Articular chondrocyte of knee joint (primary cell): ENCODE data around the gene SYCE3. TPM values are rescaled to one million over a fixed set of nuclear protein-coding genes. Genes with fewer than 3 reads are reported as not detected.

Experiments
- total RNA-seq: library from RNA; depleted of rRNA; stranded (reverse); fragments of >200 nt; gene quantifications from 2 replicates; pipeline ENCODE4 v1.2.3, GENCODE V29; 2012

Gene SYCE3, protein sequence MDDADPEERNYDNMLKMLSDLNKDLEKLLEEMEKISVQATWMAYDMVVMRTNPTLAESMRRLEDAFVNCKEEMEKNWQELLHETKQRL
- total RNA-seq: not detected in 2 replicates

DNA sequence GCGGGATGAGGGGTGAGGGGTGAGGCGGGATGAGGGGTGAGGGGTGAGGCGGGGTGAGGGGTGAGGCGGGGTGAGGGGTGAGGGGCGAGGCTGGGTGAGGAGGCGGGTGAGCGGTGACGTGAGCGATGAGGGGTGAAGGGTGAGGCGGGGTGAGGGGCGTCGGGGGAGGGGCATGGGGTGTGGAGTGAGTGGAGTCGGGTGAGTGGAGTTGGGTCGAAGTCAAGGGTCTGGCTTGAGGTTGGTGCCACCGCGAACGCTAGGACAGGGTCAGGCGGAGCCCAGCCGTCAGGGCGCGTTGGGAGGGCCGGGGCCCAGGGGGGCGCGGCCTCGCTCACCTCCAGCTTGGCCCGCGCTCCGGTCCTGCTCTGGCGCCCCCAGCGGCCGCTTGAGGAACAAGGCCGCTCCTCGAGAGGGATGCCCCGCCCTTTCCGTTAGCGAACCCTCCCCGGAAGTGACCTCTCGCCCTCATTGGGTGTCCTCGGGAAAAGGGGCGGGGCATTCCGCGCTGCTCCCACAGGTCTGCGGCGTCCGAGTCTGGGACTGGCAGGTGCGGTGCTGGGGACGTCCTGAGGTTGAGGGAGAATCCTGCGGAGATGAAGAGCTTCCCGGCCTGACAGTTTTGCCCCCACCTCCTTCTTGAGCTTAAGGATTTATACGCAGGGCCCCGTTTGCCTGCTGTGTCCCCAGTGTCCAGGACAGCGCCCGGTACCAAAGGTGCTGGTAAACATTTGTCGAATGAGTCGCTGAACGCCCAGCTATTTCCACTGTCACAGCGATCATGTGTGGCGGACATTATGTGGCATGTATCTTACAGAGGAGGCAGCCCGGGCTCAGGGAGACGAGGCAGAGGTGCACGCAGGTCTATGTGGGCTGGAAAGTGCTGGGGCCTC lies at the start of gene SYCE3:
TSS of gene SYCE3 (minus strand) at position 397 of the 890 bp plus-strand sequence. CDS start 6,514 bp downstream, outside the sequence.

DNA sequence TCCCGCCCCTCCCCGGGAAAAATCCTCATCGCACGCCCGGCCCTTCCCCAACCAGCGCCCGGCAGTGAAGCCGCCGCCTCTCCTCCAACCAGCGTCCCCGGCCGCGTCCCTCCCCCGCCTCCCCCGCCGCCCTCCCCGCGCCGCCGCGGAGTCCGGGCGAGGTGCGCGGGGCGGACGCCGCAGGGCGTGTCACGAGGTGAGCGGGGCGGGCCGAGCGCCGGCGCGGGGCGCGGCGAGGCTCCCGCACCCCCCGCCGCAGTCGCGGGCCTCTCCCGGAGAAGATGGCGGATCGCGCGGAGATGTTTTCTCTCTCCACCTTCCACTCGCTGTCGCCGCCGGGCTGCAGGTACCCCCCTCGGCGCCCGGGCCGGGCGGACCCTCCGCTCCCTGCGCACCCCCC lies 37.8 kb upstream of the SYCE3 start, which contains the start of gene MAPK8IP2:
TSS of gene MAPK8IP2 (plus strand) at position 256 of the 400 bp plus-strand sequence. CDS start at position 282, 26 bp downstream.

DNA sequence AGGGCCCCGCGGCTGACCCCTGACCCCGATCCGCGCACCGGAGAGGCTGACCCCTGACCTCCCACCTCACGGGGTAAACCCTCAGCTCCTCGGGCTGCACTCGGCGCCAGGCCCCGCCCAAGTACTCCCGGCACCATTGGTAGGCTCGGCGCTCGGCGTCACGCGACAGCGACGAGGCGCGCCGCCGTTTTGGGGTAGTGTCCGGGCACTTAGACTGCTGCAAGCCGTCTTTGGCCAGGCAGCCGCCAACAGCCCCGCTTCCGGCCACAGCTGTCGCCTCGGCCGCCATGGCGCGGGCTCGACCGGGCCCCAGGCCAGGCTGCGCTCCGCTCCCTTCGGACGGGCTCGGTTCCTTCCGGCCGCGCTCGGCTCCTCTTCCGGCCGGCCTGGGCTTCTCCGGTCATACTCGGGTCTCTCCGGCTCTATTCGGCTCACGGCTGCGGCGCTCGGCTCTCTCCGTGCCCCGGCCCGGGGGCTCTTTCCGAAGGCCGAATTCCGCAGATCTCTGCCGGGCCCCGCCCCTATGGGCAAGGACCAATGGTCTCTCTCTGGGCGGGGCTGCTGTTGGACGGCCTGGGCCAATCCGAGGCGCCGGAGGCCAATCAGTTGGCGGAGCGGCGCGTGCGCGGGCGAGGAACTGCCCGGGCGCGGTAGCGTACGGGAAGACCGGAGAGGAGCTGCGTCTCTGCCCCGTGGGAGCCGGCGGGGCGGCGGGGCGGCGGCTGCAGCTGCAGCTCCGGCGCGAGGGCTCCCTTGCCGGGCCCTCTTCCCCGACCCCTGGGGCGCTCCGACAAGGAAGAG lies 20.0 kb upstream of the SYCE3 start, which contains the start of gene CHKB:
TSS of gene CHKB (minus strand) at position 357 of the 801 bp plus-strand sequence. CDS start at position 289, 68 bp downstream.

DNA sequence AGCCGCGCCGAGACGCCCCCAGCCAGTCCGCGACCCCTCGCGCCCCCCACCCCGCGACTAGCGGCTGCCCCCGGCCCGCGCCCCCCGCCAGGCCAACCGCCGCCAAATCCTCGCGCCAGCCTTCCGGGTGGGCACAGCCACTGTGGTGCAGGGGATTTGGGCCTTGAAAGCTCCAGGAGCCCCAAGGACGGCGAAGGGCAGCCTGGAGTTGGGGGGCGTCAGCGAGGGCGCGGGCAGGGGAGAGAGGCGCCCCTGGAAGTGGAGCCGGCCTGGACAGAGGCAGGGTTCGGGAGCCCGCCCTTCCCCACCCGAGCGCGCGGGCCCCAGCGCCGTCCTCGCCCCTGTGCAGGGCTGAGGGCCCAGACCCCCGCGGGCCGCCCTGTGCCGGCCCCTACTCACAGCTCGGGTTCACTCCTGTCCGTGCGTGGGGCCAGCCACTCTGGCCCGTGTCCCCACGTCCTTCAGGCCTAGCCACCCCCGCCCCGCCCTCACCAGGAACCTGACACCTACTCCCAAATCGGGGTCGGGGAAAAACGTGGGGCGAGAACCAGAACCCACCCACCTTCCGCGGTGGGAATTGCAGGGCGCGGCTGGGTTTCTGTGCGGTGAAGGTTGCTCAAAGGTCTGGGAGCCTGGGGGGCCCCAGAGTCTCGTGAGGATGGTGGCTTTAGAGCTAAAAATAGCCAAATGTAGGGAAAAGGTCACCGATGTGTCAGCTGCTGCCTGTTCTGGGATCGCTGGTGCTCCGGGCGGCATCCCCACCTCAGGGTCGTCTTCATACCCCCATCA lies 15.5 kb upstream of the SYCE3 start, which contains the start of gene CPT1B:
TSS of gene CPT1B (minus strand) at position 441 of the 789 bp plus-strand sequence. CDS start 512 bp downstream, outside the sequence.

DNA sequence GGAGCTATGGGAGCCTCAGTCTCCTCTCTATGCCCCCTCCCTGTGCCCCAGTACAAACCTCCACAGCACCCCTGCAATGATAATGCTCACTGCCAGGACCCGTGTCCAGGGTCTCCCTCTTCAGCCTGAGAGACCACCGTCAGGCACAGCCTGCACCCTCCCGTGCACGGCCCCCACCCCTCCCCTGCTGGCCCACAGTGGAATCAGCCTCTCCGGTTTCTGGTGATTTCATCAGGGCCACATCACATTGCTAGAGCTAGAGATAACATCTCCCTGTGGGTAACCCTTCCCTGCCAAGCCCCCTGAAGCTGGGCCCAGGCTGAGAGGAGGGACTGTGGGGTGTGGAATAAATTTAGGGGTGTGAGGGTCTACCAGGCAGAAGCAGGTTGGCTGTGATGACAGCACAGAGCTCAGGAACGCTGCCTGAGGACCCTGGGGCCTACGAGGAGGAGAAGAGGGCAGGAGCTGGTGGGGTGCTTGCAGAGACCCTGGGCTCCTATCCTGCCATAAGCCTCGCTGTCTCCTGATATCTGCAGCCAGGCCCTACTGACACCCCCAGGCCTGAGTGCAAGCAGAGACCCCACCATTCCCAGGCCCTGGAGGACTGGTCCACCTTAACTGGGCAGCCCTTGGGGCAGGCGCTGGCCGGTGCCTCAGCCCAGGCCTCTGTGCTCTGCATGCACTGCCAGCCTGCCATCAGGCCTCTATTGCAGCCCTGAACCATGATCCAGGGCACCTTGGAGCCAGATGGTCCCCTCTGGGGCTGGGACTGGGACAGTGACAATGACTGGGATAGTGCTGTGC lies 17.0 kb downstream of the SYCE3 start, which contains the start of gene KLHDC7B:
TSS of gene KLHDC7B (plus strand) at position 378 of the 804 bp plus-strand sequence. CDS start at position 723, 345 bp downstream.

DNA sequence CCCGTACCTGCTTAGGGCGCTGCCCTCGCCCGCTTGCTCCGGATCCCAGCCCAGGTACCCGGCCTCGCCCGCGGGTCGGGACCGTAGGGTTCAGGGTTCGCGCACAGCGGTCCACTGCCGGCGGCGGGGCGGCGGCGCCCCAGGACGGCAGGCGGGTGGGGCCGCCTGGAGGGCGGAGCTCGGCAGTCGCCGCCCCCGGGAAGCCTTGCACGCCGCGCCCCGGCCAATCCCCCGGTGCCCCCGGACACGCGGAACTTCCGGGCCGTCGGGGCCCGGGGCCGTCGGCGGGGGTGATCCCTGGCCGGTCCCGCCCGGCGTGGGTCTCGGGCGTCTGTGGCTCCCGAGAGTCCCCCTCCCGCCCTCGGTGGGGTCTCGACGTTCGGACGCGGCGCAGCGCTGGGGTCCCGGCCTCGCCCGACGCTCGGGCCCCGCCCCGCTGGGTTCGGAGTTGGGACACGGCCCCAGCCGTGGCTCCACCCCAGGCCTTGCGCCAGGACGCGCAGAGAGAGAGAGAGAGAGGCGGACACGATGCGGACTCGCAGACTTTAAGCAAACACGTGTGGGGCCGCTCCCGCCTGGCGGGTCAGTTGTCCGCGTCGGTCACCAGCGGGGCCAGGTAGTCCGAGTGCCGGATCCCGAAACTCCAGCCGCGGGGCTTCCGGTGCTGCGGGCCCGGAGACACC lies 32.7 kb downstream of the SYCE3 start, which contains the start of gene TYMP:
TSS of gene TYMP (minus strand) at position 116 of the 683 bp plus-strand sequence. CDS start 303 bp downstream, outside the sequence.

DNA sequence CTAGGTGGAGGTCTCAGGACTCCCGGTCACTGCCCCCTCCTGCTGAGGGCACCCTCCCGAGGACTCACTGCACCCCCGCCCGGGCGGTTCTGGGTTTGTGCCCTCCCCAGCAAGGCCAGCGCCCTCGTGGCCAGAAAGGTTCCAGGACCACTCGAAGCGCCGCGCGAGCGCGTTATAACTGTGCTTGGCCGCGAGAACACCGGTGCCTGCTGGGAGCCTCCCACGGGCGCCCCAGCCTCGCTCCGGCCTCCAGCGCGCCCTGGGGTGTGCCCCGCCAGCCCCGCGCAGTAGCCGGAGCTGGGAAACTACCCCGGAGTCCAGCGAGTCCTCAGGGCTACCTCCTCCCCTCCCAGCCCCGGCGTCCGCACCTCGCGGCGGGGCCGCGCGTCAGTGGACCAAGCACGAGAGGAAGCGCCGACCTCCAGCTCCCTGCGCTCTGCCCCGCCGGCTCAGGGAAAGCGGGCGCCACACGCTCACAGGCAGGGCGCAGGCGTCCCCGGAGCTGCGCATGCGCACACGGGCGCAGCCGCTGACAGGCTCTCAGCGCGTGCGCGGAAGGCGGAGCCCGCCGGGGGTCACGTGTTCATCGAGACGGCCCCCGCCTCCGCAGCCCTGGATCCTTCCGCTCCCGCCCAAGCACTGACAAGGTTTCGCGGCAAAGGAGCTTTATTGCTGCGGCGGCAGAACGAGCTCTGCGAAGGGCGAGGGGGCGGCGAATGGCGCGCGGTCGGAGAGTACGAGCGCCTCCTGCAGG lies 37.4 kb downstream of the SYCE3 start, which contains the start of gene SCO2:
TSS of gene SCO2 (minus strand) at position 495 of the 754 bp plus-strand sequence. CDS start 1,187 bp downstream, outside the sequence.

DNA sequence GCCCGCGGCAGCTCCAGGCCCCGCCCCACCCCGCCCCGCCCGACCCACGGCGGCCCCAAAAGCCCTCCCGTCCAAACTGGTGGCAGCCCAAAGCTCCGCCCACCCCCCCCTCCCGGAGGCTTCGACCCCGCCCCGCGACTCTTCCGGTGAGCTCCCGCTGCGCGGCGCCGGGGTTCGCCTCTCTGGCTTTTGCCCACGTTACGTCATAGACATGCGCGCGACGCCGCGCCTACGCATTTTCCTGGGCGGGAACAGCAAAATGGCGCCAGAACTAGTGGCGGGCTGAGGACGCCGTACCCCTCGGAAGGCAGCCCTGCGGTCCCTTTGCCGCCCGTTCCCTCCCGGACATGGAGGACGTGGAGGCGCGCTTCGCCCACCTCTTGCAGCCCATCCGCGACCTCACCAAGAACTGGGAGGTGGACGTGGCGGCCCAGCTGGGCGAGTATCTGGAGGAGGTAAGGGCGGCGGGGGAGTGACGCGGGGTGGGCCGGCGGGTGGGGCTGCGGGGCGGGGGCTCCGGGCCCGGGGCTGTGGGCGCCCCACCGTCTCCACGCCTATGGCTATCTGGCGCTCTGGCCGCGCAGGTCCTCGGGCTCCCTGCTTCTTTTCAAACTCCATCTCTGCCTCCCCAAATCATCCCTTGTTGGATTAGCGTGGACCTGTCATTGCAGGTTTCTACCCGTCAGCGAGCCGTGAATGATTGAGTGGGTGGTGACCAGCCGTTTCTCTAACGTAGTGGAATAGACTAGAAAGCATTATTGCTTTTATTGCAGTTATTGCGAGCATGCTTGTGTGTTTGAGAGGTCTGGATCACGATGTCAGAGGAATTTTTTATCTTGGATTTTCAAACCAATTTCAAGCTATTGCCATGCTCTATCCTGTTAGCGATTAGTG lies 54.5 kb downstream of the SYCE3 start, which contains the start of gene NCAPH2:
TSS of gene NCAPH2 (plus strand) at position 234 of the 894 bp plus-strand sequence. CDS start at position 348, 114 bp downstream.

DNA sequence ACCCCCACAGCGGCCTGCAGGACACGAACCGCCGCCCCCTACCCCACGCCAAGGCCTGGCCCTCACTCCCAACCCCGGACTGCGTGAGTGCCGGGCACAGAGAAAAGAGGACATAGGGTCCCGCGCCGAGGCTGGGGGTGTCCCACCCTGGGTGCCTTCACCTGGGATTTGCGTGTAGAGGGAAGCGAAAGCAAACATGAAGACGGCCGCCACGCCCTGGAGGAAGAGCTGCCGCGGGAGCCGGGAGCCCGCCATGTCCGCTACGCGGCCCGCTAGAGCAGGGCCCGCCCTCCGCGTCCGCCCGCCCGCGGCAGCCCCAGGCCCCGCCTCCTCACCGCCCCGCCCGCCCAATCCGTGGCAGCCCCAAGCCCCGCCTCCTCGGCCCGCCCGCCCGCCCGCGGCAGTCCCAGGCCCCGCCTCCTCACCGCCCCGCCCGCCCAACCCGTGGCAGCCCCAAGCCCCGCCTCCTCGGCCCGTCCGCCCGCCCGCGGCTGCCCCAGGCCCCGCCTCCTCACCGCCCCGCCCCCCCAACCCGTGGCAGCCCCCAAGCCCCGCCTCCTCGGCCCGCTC lies 55.2 kb downstream of the SYCE3 start, which contains the start of gene LMF2:
TSS of gene LMF2 (minus strand) at position 282 of the 570 bp plus-strand sequence. CDS start at position 255, 27 bp downstream.

Other genes starting within 250 kb of the SYCE3 start
- 3.7 and 4.4 TPM in 2 replicates for gene DENND6B, start 235.9 kb downstream of the SYCE3 start, total RNA-seq
- gene PPP6R2, start 219.6 kb downstream of the SYCE3 start, total RNA-seq: 25.7 and 36.8 TPM in 2 replicates
- gene SBF1, start 87.9 kb downstream of the SYCE3 start, total RNA-seq: 46.3 and 52.2 TPM in 2 replicates
- gene ADM2, start 81.4 kb downstream of the SYCE3 start, total RNA-seq: 3.0 and 4.4 TPM in 2 replicates
- not detected in 2 replicates for gene MIOX, start 76.1 kb downstream of the SYCE3 start, total RNA-seq
- gene LMF2, start 55.2 kb downstream of the SYCE3 start, total RNA-seq: 40.6 and 46.5 TPM in 2 replicates
- 23.5 and 26.5 TPM in 2 replicates for gene NCAPH2, start 54.7 kb downstream of the SYCE3 start, total RNA-seq
- 2.5 TPM in 2 replicates for gene SCO2, start 37.3 kb downstream of the SYCE3 start, total RNA-seq
- 50.7 and 69.0 TPM in 2 replicates for gene TYMP, start 32.9 kb downstream of the SYCE3 start, total RNA-seq
- 0.11 and 0.13 TPM in 2 replicates for gene KLHDC7B, start 17.0 kb downstream of the SYCE3 start, total RNA-seq
- 2.4 TPM in 2 replicates for gene CPT1B, start 15.5 kb upstream of the SYCE3 start, total RNA-seq
- 21.5 and 26.7 TPM in 2 replicates for gene CHKB, start 19.9 kb upstream of the SYCE3 start, total RNA-seq
- gene MAPK8IP2, start 37.9 kb upstream of the SYCE3 start, total RNA-seq: 0.86 and 1.0 TPM in 2 replicates
- gene ARSA, start 65.2 kb upstream of the SYCE3 start, total RNA-seq: 28.0 and 30.6 TPM in 2 replicates
- gene SHANK3, start 109.9 kb upstream of the SYCE3 start, total RNA-seq: 0.39 and 0.54 TPM in 2 replicates
- not detected in 2 replicates for gene ACR, start 175.3 kb upstream of the SYCE3 start, total RNA-seq
- gene RABL2B, start 220.7 kb upstream of the SYCE3 start, total RNA-seq: 13.2 and 17.1 TPM in 2 replicates